Measurements from ENCODE around the gene BAHCC1. TPM values are rescaled to one million over a fixed set of nuclear protein-coding genes. Genes with fewer than 3 reads are reported as not detected.

BAHCC1 gene
- total RNA-seq, 2 experiments from 2014 or later = 0.40 to 0.65 TPM

DNA sequence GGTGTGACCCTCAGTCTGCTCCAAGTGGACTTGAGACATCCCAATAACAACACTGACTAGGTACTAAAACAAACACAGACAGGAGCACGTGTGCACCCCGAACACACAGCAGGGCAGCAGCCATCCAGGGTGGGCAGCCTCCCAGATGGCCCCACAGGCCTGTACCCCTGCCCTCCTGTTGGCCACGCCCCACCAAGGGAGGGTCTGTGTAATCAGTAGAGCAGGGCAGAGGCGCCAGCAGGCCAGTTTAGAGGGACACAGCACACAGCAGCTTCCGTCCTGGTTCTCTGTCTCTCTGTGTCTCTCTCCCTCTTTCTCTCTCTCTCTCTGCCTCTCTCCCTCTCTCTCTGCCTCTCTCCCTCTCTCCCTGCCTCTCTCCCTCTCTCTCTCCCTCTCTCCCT, 95.9 kb downstream of the BAHCC1 start:
- ChIA-PET POLR2A (interaction anchor here (4.2 kb wide), 1 partner anchor 17 kb away, joined by 20 read pairs; no protein-coding TSS in a partner anchor), CTCF (no interaction called here)
- Mint-ChIP-seq H3K27me3 (peaks cover 3% of the 10 kb centered on the region), H3K27ac (no peak overlapping the region), H3K36me3 (ENCODE audit: low read depth) (no peaks in the 10 kb centered on the region), H3K4me1 (ENCODE audit: low read depth) (peaks cover 15% of the 10 kb centered on the region), H3K9me3 (no peaks in the 10 kb centered on the region), H3K4me3 (no peak overlapping the region)
- intact Hi-C loops (cut with micrococcal nuclease) = no loop called here
- DNase-seq (no peak), ATAC-seq (no peak)
- TF ChIP-seq, protein P1, sequence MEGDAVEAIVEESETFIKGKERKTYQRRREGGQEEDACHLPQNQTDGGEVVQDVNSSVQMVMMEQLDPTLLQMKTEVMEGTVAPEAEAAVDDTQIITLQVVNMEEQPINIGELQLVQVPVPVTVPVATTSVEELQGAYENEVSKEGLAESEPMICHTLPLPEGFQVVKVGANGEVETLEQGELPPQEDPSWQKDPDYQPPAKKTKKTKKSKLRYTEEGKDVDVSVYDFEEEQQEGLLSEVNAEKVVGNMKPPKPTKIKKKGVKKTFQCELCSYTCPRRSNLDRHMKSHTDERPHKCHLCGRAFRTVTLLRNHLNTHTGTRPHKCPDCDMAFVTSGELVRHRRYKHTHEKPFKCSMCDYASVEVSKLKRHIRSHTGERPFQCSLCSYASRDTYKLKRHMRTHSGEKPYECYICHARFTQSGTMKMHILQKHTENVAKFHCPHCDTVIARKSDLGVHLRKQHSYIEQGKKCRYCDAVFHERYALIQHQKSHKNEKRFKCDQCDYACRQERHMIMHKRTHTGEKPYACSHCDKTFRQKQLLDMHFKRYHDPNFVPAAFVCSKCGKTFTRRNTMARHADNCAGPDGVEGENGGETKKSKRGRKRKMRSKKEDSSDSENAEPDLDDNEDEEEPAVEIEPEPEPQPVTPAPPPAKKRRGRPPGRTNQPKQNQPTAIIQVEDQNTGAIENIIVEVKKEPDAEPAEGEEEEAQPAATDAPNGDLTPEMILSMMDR (IDR thresholded peaks at IDR 0.05) = no peak

- intact Hi-C loops (cut with micrococcal nuclease) = no loop called here
- ATAC-seq = no peak
- CTCF ChIA-PET = no interaction called here
- TF ChIP-seq, protein P1 (IDR thresholded peaks at IDR 0.05) = no peak
- H3K27ac Mint-ChIP-seq = no peak overlapping the region
- no peak for DNase-seq
- H3K4me1 Mint-ChIP-seq (ENCODE audit: low read depth) = peaks cover 11% of the 10 kb centered on the region
- no peaks in the 10 kb centered on the region for H3K9me3 Mint-ChIP-seq
- H3K36me3 Mint-ChIP-seq (ENCODE audit: low read depth) = no peaks in the 10 kb centered on the region
- H3K27me3 Mint-ChIP-seq = peaks cover 2% of the 10 kb centered on the region
- POLR2A ChIA-PET = interaction anchor here (4.2 kb wide), 1 partner anchor 16 kb away, joined by 20 read pairs; no protein-coding TSS in a partner anchor
- no peak overlapping the region for H3K4me3 Mint-ChIP-seq
Measured at GRCh38 chr17:81491761-81492160, 96.5 kb downstream of the BAHCC1 start.

DNA sequence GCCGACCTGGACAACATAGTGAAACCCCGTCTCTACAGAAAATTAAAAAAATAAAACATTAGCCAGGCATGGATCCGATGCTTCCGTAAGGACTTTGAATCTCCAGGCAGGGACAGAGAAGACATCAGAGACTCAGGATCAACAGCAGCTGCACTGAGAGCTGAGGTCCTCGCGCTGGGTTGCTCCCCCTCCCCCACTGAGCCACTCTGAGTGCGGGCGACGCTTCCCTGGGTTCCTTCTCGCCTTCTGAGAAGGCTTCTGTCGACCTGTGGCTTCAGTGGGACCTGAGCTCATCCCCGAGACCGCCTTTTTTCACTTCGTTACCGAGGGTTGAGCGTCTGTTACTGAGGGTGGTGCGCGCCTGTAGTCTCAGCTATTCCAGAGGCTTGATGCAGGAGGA, 96.9 kb downstream of the BAHCC1 start:
- ChIA-PET POLR2A (interaction anchor here (1.0 to 4.2 kb wide), 2 partner anchors 9 to 16 kb away, joined by 3 to 20 read pairs; no protein-coding TSS in a partner anchor), CTCF (no interaction called here)
- H3K4me3 Mint-ChIP-seq = no peak overlapping the region
- DNase-seq (no peak), ATAC-seq (no peak)
- peaks cover 11% of the 10 kb centered on the region for H3K4me1 Mint-ChIP-seq (ENCODE audit: low read depth)
- no peaks in the 10 kb centered on the region for H3K9me3 Mint-ChIP-seq
- intact Hi-C loops (cut with micrococcal nuclease) = no loop called here
- TF ChIP-seq, protein P1 (IDR thresholded peaks at IDR 0.05) = no peak
- H3K27me3 Mint-ChIP-seq = peaks cover 2% of the 10 kb centered on the region
- no peaks in the 10 kb centered on the region for H3K36me3 Mint-ChIP-seq (ENCODE audit: low read depth)
- no peak overlapping the region for H3K27ac Mint-ChIP-seq

DNA sequence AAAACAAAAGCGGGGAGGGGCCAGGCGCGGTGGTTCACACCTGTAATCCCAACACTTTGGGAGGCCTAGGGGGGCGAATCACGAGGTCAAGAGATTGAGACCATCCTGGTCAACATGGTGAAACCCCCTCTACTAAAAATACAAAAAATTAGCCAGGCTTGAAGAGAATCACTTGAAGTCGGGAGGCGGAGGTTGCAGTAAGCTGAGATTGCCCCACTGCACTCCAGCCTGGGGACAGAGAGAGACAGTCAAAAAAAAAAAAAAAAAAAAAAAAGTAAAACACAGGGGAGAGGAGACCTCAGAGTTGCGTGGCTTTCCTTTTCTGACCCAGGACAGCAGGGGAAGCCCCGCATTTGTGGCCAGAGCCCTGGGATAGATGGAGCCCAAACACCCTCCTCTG, 97.4 kb downstream of the BAHCC1 start:
- no peaks in the 10 kb centered on the region for H3K9me3 Mint-ChIP-seq
- H3K27me3 Mint-ChIP-seq = peaks cover 2% of the 10 kb centered on the region
- ATAC-seq = no peak
- H3K4me3 Mint-ChIP-seq = no peak overlapping the region
- H3K4me1 Mint-ChIP-seq (ENCODE audit: low read depth) = peaks cover 8% of the 10 kb centered on the region
- no peaks in the 10 kb centered on the region for H3K36me3 Mint-ChIP-seq (ENCODE audit: low read depth)
- no peak for DNase-seq
- ChIA-PET CTCF (no interaction called here), POLR2A (interaction anchor here (1.0 to 4.2 kb wide), 2 partner anchors 9 to 15 kb away, joined by 3 to 20 read pairs; no protein-coding TSS in a partner anchor)
- H3K27ac Mint-ChIP-seq = no peak overlapping the region
- intact Hi-C loops (cut with micrococcal nuclease) = no loop called here
- TF ChIP-seq, protein P1 (IDR thresholded peaks at IDR 0.05) = no peak

GRCh38 chr17:81493198-81494038, 98.2 kb downstream of the BAHCC1 start:
- DNase-seq (no peak), ATAC-seq (no peak)
- Mint-ChIP-seq H3K27ac (no peak overlapping the region), H3K4me1 (ENCODE audit: low read depth) (peaks cover 8% of the 10 kb centered on the region), H3K9me3 (no peaks in the 10 kb centered on the region), H3K4me3 (no peak overlapping the region), H3K27me3 (peaks cover 2% of the 10 kb centered on the region), H3K36me3 (ENCODE audit: low read depth) (no peaks in the 10 kb centered on the region)
- TF ChIP-seq, protein P1 (IDR thresholded peaks at IDR 0.05) = no peak
- intact Hi-C loops (cut with micrococcal nuclease) = no loop called here
- ChIA-PET CTCF (interaction anchor here (1.0 kb wide), 1 partner anchor 9 kb away, joined by 4 read pairs; no protein-coding TSS in a partner anchor), POLR2A (interaction anchor here (1.0 to 4.2 kb wide), 2 partner anchors 8 to 15 kb away, joined by 3 to 20 read pairs; no protein-coding TSS in a partner anchor)
